ENCODE results near the gene FLRT1. TPM values are rescaled to one million over a fixed set of nuclear protein-coding genes. Genes with fewer than 3 reads are reported as not detected.

Gene FLRT1
- total and polyA plus RNA-seq, 2 experiments from 2014 or later = 0.76 to 1.1 TPM

DNA sequence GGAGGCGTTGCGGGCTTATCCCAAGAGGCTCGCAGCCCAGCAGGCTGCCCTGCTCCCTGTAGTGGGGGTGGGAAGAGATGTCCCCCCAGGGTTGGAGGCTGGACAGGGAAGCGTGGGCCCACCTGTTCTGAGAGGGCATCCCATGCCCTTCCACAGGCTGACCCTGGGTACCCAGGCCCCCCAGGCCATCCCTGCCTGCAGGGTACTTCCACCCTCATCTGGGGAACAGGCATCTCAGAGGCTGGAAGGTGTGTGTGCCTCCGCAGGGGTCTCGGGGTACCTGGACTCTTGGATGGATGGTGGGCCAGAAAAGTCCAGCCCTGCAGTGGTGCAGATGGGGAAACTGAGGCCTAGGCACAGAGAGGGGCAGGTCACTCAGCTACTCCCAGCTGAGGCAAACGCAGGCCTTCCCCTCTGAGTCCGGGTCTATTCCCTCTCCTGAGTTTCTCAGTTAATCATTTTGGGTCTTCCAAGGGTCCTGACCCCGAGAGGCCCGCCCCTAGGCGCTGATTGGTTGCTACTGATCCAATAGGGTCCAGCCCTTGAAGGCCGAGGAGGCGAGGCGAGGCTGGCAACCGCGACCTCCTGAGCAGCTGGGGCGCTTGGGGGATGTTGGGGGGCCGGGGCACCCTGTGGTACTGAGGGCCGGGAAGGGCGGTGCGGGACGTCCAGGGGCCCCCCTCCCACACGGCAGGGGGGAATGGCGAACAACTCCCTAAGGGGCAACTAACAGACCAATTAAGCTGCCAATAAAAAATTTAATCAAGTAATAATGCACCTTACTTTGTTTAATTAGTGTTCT is 23.8 kb downstream of the FLRT1 start:
- peaks cover 98% of the 10 kb centered on the region for H3K27me3 ChIP-seq (ENCODE audit: insufficient read depth)
- no peaks in the 10 kb centered on the region for H3K36me3 ChIP-seq (ENCODE audit: insufficient read depth)
- H3K4me1 ChIP-seq (ENCODE audit: insufficient read depth) = peaks cover 4% of the 10 kb centered on the region; the same call in 1 of the 2 replicates
- peak overlapping the region; percentile 92 for H3K4me2 ChIP-seq
- H3K79me2 ChIP-seq (replicated peaks; ENCODE audit: insufficient read depth) = no peaks in the 10 kb centered on the region
- Mint-ChIP-seq H3K27me3 (ENCODE audit: insufficient read depth, low read depth, poor library complexity) (peaks cover 69% of the 10 kb centered on the region), H3K9me3 (no peaks in the 10 kb centered on the region), H3K4me1 (peaks cover 10% of the 10 kb centered on the region), H3K36me3 (ENCODE audit: low read depth) (no peaks in the 10 kb centered on the region), H3K4me3 (no peak overlapping the region), H3K27ac (no peak overlapping the region)
- DNase-seq (ENCODE audit: low spot score) (peak; percentile 74), ATAC-seq (peak; percentile 76)
- peaks cover 10% of the 10 kb centered on the region; the same call in 1 of the 2 replicates for H3F3A ChIP-seq (replicated peaks; ENCODE audit: low read depth)
- peaks cover 3% of the 10 kb centered on the region; the same call in 1 of the 2 replicates for H4K20me1 ChIP-seq (replicated peaks; ENCODE audit: insufficient read depth)
- H2AFZ ChIP-seq = no peak overlapping the region
- H3K4me3 ChIP-seq = peak overlapping the region; percentile 74
- H3K9me2 ChIP-seq (ENCODE audit: insufficient read depth) = no peaks in the 10 kb centered on the region
- H3K27ac ChIP-seq (ENCODE audit: low read depth) = no peak overlapping the region
- no peak for TF ChIP-seq JUNB (IDR thresholded peaks at IDR 0.05; ENCODE audit: unreplicated experiment)
- TF ChIP-seq, protein P1, sequence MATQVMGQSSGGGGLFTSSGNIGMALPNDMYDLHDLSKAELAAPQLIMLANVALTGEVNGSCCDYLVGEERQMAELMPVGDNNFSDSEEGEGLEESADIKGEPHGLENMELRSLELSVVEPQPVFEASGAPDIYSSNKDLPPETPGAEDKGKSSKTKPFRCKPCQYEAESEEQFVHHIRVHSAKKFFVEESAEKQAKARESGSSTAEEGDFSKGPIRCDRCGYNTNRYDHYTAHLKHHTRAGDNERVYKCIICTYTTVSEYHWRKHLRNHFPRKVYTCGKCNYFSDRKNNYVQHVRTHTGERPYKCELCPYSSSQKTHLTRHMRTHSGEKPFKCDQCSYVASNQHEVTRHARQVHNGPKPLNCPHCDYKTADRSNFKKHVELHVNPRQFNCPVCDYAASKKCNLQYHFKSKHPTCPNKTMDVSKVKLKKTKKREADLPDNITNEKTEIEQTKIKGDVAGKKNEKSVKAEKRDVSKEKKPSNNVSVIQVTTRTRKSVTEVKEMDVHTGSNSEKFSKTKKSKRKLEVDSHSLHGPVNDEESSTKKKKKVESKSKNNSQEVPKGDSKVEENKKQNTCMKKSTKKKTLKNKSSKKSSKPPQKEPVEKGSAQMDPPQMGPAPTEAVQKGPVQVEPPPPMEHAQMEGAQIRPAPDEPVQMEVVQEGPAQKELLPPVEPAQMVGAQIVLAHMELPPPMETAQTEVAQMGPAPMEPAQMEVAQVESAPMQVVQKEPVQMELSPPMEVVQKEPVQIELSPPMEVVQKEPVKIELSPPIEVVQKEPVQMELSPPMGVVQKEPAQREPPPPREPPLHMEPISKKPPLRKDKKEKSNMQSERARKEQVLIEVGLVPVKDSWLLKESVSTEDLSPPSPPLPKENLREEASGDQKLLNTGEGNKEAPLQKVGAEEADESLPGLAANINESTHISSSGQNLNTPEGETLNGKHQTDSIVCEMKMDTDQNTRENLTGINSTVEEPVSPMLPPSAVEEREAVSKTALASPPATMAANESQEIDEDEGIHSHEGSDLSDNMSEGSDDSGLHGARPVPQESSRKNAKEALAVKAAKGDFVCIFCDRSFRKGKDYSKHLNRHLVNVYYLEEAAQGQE (IDR thresholded peaks at IDR 0.05; ENCODE audit: unreplicated experiment) = no peak
- no peak for TF ChIP-seq NANOG (IDR thresholded peaks at IDR 0.05; ENCODE audit: borderline replicate concordance)
- no peak for TF ChIP-seq STAT1 (IDR thresholded peaks at IDR 0.05; ENCODE audit: unreplicated experiment)
- TF ChIP-seq POLR2AphosphoS5 (IDR thresholded peaks at IDR 0.05; ENCODE audit: low read depth) = no peak
- TF ChIP-seq, protein P2, sequence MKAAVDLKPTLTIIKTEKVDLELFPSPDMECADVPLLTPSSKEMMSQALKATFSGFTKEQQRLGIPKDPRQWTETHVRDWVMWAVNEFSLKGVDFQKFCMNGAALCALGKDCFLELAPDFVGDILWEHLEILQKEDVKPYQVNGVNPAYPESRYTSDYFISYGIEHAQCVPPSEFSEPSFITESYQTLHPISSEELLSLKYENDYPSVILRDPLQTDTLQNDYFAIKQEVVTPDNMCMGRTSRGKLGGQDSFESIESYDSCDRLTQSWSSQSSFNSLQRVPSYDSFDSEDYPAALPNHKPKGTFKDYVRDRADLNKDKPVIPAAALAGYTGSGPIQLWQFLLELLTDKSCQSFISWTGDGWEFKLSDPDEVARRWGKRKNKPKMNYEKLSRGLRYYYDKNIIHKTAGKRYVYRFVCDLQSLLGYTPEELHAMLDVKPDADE (IDR thresholded peaks at IDR 0.05) = no peak
- TF ChIP-seq ZNF331 (CRISPR knock-in tag; IDR thresholded peaks at IDR 0.05; ENCODE audit: low read depth) = no peak
- TF ChIP-seq, protein P3, sequence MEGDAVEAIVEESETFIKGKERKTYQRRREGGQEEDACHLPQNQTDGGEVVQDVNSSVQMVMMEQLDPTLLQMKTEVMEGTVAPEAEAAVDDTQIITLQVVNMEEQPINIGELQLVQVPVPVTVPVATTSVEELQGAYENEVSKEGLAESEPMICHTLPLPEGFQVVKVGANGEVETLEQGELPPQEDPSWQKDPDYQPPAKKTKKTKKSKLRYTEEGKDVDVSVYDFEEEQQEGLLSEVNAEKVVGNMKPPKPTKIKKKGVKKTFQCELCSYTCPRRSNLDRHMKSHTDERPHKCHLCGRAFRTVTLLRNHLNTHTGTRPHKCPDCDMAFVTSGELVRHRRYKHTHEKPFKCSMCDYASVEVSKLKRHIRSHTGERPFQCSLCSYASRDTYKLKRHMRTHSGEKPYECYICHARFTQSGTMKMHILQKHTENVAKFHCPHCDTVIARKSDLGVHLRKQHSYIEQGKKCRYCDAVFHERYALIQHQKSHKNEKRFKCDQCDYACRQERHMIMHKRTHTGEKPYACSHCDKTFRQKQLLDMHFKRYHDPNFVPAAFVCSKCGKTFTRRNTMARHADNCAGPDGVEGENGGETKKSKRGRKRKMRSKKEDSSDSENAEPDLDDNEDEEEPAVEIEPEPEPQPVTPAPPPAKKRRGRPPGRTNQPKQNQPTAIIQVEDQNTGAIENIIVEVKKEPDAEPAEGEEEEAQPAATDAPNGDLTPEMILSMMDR (conservative IDR thresholded peaks at IDR 0.05; ENCODE audit: low read depth in 2 of 2) = no peak
- TF ChIP-seq EZH2phosphoT487 (IDR thresholded peaks at IDR 0.05; ENCODE audit: unreplicated experiment) = no peak
- no peak for TF ChIP-seq CREB1 (CRISPR knock-in tag; IDR thresholded peaks at IDR 0.05; ENCODE audit: low read depth)
- TF ChIP-seq ZNF114 (CRISPR knock-in tag; IDR thresholded peaks at IDR 0.05) = no peak
- TF ChIP-seq, protein P4, sequence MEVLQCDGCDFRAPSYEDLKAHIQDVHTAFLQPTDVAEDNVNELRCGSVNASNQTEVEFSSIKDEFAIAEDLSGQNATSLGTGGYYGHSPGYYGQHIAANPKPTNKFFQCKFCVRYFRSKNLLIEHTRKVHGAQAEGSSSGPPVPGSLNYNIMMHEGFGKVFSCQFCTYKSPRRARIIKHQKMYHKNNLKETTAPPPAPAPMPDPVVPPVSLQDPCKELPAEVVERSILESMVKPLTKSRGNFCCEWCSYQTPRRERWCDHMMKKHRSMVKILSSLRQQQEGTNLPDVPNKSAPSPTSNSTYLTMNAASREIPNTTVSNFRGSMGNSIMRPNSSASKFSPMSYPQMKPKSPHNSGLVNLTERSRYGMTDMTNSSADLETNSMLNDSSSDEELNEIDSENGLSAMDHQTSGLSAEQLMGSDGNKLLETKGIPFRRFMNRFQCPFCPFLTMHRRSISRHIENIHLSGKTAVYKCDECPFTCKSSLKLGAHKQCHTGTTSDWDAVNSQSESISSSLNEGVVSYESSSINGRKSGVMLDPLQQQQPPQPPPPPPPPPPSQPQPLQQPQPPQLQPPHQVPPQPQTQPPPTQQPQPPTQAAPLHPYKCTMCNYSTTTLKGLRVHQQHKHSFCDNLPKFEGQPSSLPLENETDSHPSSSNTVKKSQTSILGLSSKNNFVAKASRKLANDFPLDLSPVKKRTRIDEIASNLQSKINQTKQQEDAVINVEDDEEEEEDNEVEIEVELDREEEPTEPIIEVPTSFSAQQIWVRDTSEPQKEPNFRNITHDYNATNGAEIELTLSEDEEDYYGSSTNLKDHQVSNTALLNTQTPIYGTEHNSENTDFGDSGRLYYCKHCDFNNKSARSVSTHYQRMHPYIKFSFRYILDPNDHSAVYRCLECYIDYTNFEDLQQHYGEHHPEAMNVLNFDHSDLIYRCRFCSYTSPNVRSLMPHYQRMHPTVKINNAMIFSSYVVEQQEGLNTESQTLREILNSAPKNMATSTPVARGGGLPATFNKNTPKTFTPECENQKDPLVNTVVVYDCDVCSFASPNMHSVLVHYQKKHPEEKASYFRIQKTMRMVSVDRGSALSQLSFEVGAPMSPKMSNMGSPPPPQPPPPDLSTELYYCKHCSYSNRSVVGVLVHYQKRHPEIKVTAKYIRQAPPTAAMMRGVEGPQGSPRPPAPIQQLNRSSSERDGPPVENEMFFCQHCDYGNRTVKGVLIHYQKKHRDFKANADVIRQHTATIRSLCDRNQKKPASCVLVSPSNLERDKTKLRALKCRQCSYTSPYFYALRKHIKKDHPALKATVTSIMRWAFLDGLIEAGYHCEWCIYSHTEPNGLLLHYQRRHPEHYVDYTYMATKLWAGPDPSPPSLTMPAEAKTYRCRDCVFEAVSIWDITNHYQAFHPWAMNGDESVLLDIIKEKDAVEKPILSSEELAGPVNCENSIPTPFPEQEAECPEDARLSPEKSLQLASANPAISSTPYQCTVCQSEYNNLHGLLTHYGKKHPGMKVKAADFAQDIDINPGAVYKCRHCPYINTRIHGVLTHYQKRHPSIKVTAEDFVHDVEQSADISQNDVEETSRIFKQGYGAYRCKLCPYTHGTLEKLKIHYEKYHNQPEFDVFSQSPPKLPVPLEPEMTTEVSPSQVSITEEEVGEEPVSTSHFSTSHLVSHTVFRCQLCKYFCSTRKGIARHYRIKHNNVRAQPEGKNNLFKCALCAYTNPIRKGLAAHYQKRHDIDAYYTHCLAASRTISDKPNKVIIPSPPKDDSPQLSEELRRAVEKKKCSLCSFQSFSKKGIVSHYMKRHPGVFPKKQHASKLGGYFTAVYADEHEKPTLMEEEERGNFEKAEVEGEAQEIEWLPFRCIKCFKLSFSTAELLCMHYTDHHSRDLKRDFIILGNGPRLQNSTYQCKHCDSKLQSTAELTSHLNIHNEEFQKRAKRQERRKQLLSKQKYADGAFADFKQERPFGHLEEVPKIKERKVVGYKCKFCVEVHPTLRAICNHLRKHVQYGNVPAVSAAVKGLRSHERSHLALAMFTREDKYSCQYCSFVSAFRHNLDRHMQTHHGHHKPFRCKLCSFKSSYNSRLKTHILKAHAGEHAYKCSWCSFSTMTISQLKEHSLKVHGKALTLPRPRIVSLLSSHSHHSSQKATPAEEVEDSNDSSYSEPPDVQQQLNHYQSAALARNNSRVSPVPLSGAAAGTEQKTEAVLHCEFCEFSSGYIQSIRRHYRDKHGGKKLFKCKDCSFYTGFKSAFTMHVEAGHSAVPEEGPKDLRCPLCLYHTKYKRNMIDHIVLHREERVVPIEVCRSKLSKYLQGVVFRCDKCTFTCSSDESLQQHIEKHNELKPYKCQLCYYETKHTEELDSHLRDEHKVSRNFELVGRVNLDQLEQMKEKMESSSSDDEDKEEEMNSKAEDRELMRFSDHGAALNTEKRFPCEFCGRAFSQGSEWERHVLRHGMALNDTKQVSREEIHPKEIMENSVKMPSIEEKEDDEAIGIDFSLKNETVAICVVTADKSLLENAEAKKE (CRISPR knock-in tag; IDR thresholded peaks at IDR 0.05) = no peak
- no peak for TF ChIP-seq EZH2 (IDR thresholded peaks at IDR 0.05; ENCODE audit: low read depth, unreplicated experiment)
